K562 (cell line): ENCODE measurements around the gene KCNK7. TPM values are rescaled to one million over a fixed set of nuclear protein-coding genes. Genes with fewer than 3 reads are reported as not detected.

Experiments used
- ASH1L ChIP-seq: fragments of 450-650 bp; IDR thresholded peaks from 2 replicates; pipeline ENCODE4 v1.6.1; 2018; ENCODE audit warnings: borderline replicate concordance, mild to moderate bottlenecking, low read depth; ENCODE audit not compliant: partially characterized antibody
- DACH1 ChIP-seq: fragments of 450-650 bp; IDR thresholded peaks from 2 replicates; pipeline ENCODE4 v1.6.1; 2018; ENCODE audit not compliant: partially characterized antibody
- E2F4 ChIP-seq: sonication (generic); formaldehyde crosslinking; IDR thresholded peaks from 2 replicates; pipeline ENCODE4 v1.8.0; 2022; ENCODE audit warnings: mild to moderate bottlenecking, low read depth, missing genetic modification reagents
- EGR1 ChIP-seq: fragments of 450-650 bp; conservative IDR thresholded peaks from 2 replicates; pipeline ENCODE4 v1.6.1; 2017; ENCODE audit warnings: mild to moderate bottlenecking
- HOXB6 ChIP-seq: fragments of 250-450 bp; sonication (Bioruptor Pico); IDR thresholded peaks from 2 replicates; pipeline ENCODE4 v1.5.1; 2022; ENCODE audit warnings: mild to moderate bottlenecking, borderline replicate concordance
- ILF3 ChIP-seq: fragments of 450-650 bp; IDR thresholded peaks from 2 replicates; pipeline ENCODE4 v1.6.1; 2018; ENCODE audit warnings: antibody characterized with exemption, mild to moderate bottlenecking, moderate library complexity, borderline replicate concordance
- KLF16 ChIP-seq: IDR thresholded peaks from 2 replicates; pipeline ENCODE4 v1.6.1; 2016; ENCODE audit warnings: antibody characterized with exemption
- L3MBTL2 ChIP-seq: fragments of 450-650 bp; IDR thresholded peaks from 2 replicates; pipeline ENCODE4 v1.6.1; 2016; ENCODE audit warnings: mild to moderate bottlenecking, moderate library complexity
- MAZ ChIP-seq, 2 experiments: fragments of 450-650 bp in 1 of 2; sonication (generic) in 1 of 2; formaldehyde crosslinking; IDR thresholded peaks in 1 of 2; conservative IDR thresholded peaks in 1 of 2; 2 replicates each; pipeline versions ENCODE4 v1.4.0 to v1.5.0; 2020; ENCODE audit warnings: mild to moderate bottlenecking in 1 of 2, missing genetic modification reagents in 1 of 2
- MCM2 ChIP-seq: fragments of 450-650 bp; IDR thresholded peaks from 2 replicates; pipeline ENCODE4 v1.6.1; 2017; ENCODE audit warnings: low read depth, mild to moderate bottlenecking
- MCM3 ChIP-seq: fragments of 450-650 bp; IDR thresholded peaks from 2 replicates; pipeline ENCODE4 v1.6.1; 2016
- MXI1 ChIP-seq: IDR thresholded peaks from 2 replicates; pipeline ENCODE4 v1.6.1; 2011; ENCODE audit warnings: low read depth, mild to moderate bottlenecking, improper control_type of control experiment, low read length
- PHF21A ChIP-seq: fragments of 450-650 bp; IDR thresholded peaks from 2 replicates; pipeline ENCODE4 v1.6.1; 2017; ENCODE audit warnings: low read depth, borderline replicate concordance
- SAP30 ChIP-seq: fragments of 200-600 bp; sonication (generic); IDR thresholded peaks from 2 replicates; pipeline ENCODE4 v1.6.1; 2012; ENCODE audit warnings: borderline replicate concordance, low read depth, mild to moderate bottlenecking, moderate library complexity, low read length, control low read depth, inconsistent platforms; ENCODE audit not compliant: insufficient read depth, poor library complexity, severe bottlenecking
- SIN3B ChIP-seq: fragments of 450-650 bp; IDR thresholded peaks from 2 replicates; pipeline ENCODE4 v1.6.1; 2017; ENCODE audit warnings: low read depth, mild to moderate bottlenecking, moderate library complexity
- SMAD4 ChIP-seq: fragments of 250-450 bp; sonication (Bioruptor Pico); conservative IDR thresholded peaks from 2 replicates; pipeline ENCODE4 v1.8.0; 2021; ENCODE audit warnings: inconsistent platforms, mild to moderate bottlenecking, moderate library complexity
- TAF15 ChIP-seq: fragments of 200-400 bp; formaldehyde crosslinking; IDR thresholded peaks from 2 replicates; pipeline ENCODE4 v1.6.1; 2017; ENCODE audit warnings: mild to moderate bottlenecking, low read depth, low read length, moderate library complexity
- VEZF1 ChIP-seq: fragments of 200-800 bp; sonication (Bioruptor generic); IDR thresholded peaks from 2 replicates; pipeline ENCODE4 v1.6.1; 2017; ENCODE audit warnings: missing genetic modification characterization, missing compliant biosample characterization
- YBX1 ChIP-seq: fragments of 450-650 bp; IDR thresholded peaks from 2 replicates; pipeline ENCODE4 v1.7.1; 2016; ENCODE audit warnings: mild to moderate bottlenecking
- ZFP1 ChIP-seq: fragments of 450-650 bp; formaldehyde crosslinking; IDR thresholded peaks from 2 replicates; pipeline ENCODE4 v1.4.0; 2020; ENCODE audit warnings: mild to moderate bottlenecking, mixed read lengths
- ZHX1 ChIP-seq: fragments of 150-350 bp; conservative IDR thresholded peaks from 2 replicates; pipeline ENCODE4 v1.6.1; 2014; ENCODE audit warnings: low read length
- ZNF274 ChIP-seq: IDR thresholded peaks from 2 replicates; pipeline ENCODE4 v1.6.1; 2011; ENCODE audit warnings: low read depth, mild to moderate bottlenecking, low read length, moderate library complexity, borderline replicate concordance
- ZNF311 ChIP-seq: fragments of 250-450 bp; sonication (Bioruptor Pico); IDR thresholded peaks from 2 replicates; pipeline ENCODE4 v1.4.0; 2020; ENCODE audit warnings: mild to moderate bottlenecking, moderate library complexity
- ZNF695 ChIP-seq: fragments of 450-650 bp; formaldehyde crosslinking; IDR thresholded peaks from 2 replicates; pipeline ENCODE4 v1.4.0; 2020; ENCODE audit warnings: mild to moderate bottlenecking, moderate library complexity
- polyA plus RNA-seq, 8 experiments: library from polyadenylated mRNA; depleted of rRNA in 4 of 8; stranded (reverse) in 5 of 8; unstranded in 3 of 8; fragments of >200 nt; fragmentation: Nextera tagmentation in 2 of 8; fragmentation: Illumina TruSeq in 1 of 8; extraction: Ambion mirVana in 2 of 8; extraction: Trizol in 1 of 8; gene quantifications; 2 replicates each; pipeline versions ENCODE4 v1.2.1 to v1.2.3, GENCODE V29; 2011 to 2014; ENCODE audit warnings: inconsistent platforms in 1 of 8, missing spikeins in 1 of 8
- total RNA-seq, 7 experiments: library from RNA; depleted of rRNA in 6 of 7; stranded (reverse); fragments of >200 nt in 6 of 7; fragmentation: Illumina TruSeq in 2 of 7; extraction: Trizol in 2 of 7; gene quantifications; 2 replicates each; pipeline versions ENCODE4 v1.2.1 to v1.2.3, GENCODE V29; 2011 to 2021; ENCODE audit warnings: low replicate concordance in 1 of 7

KCNK7 gene
- total and polyA plus RNA-seq, 9 of the 15 experiments (the other 6 are each of a cell fraction or from before 2014, with no cell fraction given), result 0.07 to 0.40 TPM; not detected in 7

DNA sequence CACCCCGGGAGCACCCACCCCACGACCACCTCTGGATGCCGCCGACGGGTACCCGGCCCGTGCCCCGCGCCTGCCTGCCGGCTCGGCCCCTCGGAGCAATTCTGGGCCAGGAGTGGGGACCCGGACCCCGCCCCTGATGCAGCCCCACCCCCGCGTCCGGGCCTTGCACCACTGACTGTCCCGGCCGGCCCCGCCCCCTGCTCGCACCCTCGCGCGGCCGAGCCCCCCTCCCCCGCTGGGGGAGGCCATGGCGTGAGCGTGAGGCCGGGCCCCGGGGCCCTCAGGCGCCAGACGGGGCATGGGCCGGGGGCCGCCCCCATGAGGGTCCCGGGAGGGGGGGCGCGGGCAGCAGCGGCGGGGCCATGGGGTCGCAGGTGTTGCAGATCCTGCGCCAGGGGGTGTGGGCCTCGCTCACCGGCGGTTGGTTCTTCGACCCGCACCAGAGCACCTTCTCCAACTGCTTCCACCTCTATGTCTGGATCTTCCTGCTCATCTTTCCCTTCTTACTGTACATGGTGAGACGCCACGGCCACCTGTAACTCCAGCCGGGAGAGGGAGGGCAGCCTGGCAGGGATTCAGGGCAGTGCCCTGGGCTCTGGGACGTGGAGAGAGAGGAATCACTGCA, 20.5 kb upstream of the KCNK7 start (continued):
- TF ChIP-seq ASH1L (no peak), ZHX1 (no peak), HOXB6 (CRISPR knock-in tag) (no peak), SAP30 (peak; percentile 58), ZFP1 (CRISPR knock-in tag) (no peak), YBX1 (no peak), SIN3B (0 out of 2 replicates have a peak, but pooled peaks have one; percentile 6), TAF15 (no peak), DACH1 (no peak), ZNF274 (no peak), MCM2 (no peak), PHF21A (no peak), MXI1 (0 out of 2 replicates have a peak, but pooled peaks have one; percentile 12), SMAD4 (CRISPR knock-in tag) (no peak), MCM3 (no peak), VEZF1 (peak; percentile 82), KLF16 (no peak), EGR1 (peak; percentile 38; the same call in 1 of the 2 replicates), L3MBTL2 (no peak), ILF3 (no peak), ZNF695 (CRISPR knock-in tag) (no peak), E2F4 (CRISPR knock-in tag) (no peak), ZNF311 (no peak), MAZ (CRISPR knock-in tag; conservative IDR thresholded peaks at IDR 0.05 in 1 of 2, IDR thresholded peaks at IDR 0.05 in 1 of 2) (0 out of 4 replicates have a peak, but pooled peaks of 1 of the 2 experiments have one; percentile 12)
